CD4-positive, alpha-beta T cell treated with Interleukin-15 for 1 hour (primary cell): ENCODE data around the gene MSH2.
"Not testable (repeated sequence)": the region's sequence is repeated elsewhere in the genome, so short reads cannot be mapped to it uniquely, and the experiment has no call there.

Experiments
- DNase-seq: peaks from one replicate; pipeline ENCODE4 v3.0.0-alpha.2; 2020

Gene MSH2

DNA sequence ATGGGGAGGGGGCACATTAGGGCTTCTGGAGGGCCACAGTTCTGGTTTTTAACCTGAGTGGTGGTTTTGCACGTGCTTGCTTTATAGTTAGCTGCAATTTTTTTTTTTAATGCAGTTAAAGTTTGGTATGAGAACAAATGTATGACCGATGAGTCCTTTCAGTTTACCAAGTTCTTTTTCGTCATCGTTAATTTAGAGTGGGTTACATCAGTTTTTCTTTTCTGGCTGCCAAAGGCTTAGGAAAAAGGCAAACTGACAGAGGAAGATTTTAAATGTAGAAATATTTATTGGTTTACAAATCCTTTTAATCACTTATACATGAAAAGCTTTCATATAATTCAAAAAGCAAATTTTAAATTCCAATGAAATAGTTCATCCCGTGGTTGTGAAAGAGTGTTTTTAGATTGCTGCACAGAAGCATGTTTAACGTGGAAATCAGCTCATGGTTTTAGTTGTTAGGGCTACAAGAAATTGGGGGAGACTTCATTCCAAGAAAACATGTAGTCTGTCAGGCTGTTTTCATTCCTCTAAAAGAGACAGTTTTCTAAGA, 82.9 kb downstream of the MSH2 start:
- DNase-seq, result no peak

DNA sequence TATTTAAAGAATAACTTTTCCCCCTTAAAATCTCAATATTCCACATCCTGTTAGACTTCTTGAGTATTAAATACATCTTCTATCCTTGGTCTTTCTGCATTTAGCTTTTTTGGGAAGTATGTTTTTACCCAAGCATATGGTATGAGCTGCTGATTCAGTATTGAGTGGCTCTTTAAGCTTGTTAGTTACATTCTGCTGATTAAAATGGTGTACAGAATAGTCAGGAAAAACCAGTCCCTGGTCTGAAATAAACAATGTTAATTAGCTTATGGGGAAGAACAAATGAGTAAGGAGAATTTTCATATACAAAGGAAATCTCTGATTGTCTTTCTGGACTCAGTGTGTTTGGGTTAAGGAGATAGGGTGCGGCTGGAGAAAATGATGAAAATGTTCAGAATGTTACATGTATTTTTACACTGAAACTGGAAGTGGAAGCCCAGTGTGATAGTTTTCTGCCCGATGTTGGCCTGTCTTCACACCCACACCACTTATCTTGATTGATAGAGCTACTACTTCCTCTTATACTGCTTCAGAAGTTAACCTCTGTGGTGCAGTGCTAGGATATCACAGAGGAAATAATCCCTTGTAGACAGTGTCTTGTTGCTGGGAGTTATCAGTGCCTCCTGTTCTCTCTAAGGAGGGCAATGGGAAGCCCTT, 84.0 kb downstream of the MSH2 start:
- no peak for DNase-seq

DNA sequence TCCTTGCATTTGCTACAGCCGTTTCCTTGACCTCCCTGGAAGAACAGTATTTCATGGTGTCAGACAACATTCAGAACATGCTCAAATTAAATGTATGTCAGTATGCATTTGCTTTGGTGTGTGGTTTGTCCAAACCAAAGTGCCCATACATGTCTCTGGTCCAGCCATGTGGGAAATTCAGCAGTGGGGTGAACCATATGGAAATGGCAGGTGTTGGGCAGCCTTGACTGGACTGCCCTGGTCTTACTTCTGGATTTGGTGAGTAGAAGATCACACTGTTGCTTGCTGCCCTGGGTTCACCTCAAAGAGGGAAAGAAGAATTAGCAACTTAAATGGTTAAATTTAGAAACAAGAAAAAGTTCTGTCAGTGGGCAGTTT, 84.5 kb downstream of the MSH2 start:
- no peak for DNase-seq

DNA sequence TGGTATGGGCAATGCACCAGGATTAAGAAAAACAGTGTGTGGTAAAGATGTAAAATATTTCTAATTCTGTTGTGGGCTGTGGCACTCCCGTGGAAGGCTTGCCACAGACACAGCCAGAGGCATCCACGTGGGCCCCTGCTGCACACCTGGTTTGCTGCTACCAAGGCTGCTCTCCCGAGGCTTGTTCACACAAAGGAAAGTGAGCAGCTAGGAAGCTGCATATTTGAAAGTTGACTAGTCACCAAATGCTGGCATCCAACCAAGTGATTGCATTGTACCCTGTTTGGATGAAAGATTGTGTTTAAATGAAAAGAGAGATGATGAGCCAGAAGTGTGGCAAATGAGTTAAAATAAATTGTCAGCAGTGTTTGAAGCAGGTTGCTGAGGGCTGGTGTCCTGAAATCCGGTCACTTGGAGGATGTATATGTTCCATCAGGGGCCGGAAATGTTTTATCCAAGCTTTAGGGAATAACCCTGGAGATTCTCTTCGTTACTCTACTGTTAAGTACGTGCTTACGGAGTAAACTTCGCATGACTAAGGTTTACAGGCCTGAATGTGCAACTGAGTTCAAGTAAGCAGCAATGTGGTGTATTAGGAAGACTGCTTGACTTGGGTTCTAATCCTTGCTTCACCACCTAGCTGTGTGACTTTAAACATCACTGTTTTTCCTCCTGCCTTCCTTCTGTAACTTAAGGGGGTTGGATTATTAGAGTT, 86.1 kb downstream of the MSH2 start:
- no peak for DNase-seq

DNA sequence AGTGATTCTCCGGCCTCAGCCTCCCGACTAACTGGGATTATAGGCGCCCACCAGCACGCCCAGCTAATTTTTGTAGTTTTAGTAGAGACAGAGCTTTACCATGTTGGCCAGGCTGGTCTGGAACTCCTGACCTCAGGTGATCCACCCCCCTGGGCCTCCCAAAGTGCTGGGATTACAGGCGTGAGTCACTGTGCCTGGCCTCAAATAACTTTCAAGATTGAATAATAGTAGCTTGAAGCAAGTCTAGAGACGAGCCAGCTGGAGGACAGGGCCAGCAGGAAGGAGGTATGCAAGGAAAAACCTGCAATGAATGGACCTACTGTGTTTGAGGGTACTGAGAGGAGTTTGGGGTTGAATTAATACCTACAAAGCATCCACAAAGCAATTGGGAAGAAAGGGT, 87.5 kb downstream of the MSH2 start:
- DNase-seq, result no peak

DNA sequence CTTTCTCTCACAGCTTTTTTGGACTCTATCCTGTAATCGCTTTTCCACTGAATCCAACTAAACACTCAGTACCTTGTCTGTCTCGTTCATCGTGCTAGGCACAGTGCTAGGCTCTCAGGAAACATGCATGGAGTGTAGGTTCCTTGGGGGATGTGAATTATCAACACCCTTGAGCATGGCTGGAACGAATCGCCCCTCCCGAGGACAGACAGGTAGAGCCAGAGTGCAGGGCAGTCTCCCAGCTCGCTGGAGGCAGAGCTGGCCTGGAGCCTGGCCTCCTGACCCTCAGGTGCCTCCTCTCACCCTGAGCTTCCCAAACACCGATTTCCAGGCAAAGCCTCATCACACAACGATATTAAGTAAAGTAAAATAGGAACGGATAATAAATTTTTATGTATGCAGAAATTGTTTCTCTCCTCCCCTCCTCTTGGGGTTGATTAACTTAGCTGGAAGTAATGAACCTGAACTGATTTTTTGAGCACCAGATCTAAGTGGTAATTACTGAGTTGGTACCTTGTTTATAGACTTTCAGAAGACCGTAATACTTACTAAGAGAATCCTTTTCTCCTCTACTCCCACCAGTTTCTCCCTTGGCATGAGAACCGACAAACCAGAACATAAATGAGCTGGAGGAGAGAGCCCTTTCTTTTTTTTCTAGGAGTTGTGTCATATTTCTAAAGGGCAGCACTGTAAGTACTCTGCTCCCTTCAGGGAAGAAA, 90.5 kb downstream of the MSH2 start:
- no peak for DNase-seq

DNA sequence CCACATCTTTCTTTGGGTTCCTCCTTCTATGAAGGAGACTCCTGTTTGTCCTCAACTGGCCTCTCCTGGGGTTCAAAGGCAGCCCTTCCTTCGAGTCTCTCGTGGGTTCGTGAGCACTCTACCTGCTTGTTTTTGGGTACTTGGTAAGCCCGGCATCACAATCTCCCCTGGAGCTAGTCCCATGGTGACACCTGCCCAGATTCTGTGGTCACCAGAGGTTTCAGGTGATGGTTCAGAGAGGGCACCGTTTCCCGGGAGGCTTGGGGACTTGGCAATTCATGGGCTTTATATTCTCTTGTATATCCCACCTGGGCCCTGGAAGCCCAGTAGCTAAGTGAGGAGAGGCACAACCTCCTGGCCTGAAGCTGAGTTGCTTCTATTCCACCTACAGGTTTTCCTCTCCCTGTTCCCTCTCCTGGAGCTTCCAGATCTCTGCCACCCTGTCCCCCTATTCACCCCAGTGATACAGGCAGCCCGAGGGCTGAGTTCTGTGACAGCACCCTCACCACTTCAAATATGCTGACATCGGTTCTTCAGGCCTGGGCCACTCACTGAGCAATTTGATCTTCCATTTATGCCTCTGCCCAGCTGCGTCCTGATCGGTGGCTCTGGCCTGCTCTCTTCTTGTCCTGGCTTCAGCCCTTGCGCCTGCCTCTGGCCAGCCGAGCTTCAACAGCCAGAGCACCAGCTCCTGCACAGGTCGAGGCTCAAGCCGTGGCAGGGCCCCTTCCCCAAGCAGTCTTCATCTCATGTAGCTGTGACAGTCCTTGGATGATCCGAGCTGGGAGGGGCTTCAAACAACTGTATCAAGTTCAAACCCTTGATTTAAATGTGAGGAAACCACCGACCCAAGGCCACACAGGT, 91.5 kb downstream of the MSH2 start:
- DNase-seq, result no peak

DNA sequence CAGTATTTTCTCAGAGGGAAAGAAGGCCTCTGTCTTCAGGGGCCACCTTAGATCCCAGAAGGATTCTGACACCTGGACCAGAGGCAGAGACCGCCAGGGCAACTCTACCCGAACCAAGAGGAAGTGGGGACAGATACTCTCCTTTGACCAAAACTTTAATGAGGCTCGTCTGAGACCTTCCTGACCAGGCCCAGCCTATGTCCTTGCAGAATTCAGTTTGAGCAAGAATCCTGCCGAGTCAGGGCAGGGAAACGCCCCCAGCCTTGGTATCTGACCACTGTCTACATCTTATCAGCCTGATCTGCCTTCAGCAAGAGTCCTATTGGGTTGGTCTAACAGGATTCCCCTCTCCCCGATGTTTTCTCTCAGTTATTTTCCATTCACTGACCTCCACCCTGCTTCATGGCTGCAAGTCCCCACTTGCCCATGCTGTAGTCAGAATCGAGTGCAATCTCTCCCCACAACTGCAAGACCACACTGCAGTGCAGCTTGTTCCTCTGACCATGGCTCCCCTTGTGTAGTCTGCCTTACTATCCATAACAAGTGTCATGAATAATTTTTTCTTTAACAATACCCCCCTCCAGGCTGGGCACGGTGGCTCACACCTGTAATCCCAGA, 95.0 kb downstream of the MSH2 start:
- no peak for DNase-seq

DNA sequence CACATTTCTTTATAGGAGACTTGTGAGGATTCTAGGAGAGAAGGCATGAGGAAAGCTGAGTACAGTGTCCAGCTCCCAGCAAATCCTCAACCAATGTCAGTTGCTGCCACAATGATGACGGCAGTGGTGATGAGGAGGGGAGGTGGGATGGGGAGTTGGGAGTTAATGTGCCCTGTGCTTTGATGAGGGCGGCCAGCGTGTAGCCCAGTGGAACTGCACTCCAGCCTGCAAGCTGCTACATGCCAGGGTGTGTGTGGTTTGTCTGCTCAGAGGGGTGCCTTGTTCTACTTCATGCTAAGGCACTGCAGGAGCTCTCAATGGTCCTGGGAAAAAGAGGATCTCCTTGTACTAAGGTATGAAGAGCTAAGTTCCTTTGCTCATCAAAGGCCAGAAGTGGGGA, 96.1 kb downstream of the MSH2 start:
- DNase-seq, result no peak

DNA sequence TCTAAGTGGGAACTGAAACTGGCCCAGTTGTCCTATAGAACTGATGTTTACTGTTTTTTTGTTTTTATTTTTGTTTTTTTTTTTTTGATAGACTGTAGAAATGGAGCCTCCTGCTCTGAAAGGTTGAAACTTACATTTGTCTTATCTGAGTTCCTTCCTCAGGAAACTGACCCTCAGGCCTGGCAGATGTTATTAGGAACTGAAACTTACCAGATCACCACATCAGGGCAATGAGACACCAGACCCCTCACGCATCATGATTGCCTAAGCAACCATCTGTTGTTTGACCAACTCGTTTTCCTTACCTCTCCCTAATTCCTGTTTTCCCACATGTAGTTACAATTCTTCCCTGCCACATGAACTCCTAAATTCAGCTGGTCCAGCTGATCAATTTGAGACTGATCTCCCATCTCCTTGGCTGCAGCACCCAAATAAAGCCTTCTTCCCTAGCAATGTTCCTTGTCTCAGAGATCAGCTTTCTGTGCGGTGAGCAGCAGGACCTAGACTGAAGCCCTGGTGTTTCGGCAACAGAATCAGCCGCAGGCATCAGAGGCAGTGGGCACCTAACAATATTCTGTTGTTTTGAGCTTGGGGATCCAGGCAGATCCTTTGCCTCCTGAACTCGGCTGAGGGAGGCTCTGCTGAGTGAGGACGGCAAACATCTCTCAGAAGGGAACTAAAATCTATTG, 96.8 kb downstream of the MSH2 start:
- DNase-seq, result no peak

DNA sequence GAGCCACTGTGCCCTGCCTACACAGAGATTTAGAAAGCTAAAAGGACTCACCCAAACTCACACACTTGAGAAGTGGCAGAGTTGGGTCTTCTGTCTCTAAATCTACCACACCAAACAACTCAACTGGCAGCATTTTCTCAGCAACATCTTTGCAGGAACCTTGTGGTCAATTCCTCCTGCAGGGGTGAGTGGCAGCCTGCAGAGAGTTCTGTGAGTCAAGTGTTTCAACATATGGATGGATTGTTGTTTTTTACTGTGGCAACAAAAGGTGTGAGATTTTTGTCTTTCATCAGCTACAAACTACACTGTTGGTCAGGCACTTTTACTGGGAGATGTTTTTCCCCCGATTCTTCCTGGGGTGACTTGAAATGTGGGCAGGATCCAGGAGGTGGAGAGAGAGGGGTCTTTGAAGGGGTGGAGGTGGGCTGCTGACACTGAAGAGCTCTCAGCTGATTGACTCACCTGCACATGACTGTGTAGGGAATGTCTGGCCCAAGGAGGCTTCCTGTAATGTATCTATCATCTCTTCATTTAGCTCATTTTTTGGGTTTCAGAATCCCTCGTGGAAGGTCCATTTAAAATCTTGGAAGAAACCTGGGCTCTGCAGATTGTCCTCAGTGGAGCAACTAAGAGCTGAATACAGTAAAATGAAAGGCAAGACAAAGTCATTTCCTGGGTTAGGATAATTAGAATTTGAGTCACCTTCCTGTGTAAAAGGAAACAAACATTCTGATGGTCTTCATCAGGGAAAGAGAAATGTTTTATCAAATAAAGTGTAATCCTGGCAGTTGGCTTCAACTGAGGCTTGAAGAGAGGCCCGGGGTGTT, 98.6 kb downstream of the MSH2 start:
- DNase-seq, result no peak

DNA sequence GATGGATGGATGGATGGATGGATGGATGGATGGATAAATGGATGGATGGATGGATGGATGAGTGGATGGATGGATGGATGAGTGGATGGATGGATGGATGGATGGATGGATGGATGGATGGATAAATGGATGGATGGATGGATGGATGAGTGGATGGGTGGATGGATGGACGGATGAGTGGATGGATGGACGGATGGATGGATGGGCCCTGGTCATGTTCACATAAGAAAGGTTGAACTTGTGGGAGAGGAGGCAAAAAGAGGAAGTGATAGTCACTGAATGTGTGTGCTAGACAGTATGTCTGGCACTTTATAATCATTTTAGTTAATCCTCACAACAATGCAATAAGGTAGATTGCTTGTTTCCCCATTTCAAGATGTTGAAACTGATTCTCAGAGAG, 99.5 kb downstream of the MSH2 start:
- DNase-seq, result not testable (repeated sequence)

DNA sequence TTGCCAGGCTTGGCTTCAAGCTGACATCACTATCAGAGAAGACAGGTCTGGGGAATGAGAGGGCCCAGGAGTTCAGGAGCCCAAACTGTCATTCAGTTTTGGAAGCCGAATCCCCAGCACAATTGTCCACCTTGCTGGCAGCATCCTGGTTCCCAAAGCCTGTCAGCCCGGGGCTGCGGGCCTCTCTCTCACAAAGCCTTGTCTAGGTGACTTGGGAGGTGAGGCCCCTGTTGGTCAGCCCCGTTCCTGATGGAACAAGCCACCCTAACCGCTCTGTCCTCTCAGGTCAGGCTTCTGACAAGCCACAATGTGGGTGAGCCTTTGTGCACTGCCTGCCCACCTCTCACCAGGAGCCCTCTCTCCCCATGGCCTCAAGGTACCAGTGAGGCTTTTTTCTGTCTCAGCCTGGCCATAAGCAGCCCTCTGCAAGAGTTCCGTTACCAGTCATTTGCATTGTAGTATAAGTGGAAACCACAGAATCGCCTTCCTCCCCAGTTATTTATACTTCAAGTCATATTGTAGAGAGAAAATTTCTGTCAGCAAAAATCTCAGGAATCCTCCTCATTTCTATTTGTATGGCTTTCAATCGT, 100.6 kb downstream of the MSH2 start:
- no peak for DNase-seq

DNA sequence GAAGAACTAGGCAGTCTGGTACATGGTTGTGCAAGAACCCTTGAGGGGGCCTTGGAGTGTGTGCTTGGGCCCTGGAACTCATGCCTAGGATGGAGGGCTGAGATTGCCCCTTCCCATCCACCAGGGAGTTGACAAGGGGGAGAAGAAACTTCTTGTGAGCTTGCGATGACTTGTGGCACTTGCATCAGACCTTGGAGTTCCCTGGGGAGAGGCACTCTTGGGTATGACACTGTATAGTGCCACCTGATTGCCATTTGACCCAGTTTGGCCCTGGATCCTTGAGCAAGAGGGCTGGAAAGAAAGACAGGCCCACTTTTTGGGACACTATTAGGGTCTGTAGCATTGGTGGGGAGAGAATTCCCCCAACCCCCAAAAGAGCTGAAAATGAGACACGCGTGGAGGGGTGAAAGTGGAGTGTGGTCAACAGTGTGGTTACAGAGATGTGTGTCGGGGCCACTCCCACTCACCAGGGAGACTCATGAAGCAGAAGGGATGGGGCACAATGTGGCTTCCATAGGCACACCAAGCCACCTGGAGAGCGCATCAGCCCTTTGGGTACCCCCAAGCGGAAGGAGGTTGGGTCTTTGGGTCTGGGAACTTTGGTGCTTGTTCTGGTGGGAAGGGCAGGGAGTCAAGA, 101.3 kb downstream of the MSH2 start:
- no peak for DNase-seq

DNA sequence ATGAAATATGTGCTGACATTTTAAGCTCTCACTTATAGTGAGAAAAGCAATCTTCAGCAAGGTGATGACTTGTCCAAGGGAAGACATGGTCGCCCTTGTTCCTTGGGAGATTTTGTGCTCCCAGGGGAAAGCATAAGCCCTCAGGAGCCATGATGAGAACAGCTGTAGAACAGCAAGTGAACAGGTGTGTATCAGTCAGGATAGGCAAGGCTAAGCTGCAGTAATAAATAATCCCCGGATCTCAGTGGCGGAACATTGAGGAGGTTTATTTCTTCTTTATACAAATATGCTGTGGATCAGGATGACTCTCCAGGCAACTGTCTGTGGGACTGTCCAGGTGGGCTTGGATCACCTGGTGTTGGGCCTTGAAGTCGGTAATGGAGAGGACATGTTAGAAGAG, 103.1 kb downstream of the MSH2 start:
- no peak for DNase-seq

DNA sequence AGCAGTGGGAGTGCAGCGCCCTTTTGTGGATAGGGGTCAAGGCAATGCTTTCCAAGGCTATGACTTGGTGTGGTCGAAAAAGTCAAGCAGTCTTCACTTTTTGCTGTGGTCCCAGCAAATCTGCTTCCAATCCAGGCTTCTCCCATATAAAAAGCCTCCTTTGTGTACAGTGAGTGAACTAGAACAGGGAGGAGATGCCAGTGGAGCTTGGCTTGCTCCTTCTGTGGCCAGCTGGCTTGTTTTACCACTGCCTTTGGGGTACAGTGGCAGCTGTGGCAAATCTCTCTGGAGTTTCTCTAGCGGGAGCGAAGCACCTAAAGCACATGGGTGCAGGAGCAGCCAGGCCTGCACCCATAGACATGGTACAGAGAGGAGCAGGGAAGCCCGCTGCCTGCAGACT, 103.5 kb downstream of the MSH2 start:
- no peak for DNase-seq

DNA sequence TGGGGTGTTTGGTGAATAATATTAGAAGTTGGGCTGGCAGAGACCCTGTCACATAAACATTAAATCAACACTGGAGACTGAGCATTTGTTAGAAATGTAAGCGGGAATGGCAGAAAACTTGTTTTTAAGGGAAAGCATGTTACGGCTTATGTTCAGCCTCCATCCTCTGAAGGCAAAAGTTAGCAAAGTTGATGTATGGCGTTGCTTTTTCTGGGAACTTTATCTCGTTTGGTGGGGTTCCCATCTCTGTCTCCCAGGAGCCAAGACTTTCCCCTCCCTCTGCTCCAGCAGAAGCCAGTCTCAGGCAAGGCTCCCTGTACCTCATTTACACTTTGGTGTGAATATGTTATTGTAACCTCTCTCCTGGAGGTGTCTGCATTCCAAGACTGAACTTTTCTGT, 105.1 kb downstream of the MSH2 start:
- DNase-seq, result no peak

DNA sequence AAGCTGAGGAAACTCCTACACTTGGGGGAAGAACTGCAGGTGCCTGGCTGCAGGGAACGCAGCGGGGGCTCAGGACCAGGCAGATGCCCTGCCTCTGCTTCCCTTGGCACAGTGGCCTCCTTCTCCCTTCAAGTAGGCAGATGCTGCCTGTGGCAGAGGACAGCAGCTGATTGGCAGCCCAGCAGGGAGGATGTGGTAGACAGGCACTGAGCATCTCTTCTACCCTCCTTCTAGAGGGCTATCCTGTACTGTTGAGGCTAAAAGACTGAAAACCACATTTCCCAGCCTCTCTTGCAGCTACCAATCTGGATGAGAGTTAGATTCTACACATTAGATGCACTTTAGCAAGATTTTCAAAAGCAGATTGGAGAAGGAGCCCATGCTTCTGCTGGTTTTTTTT, 105.7 kb downstream of the MSH2 start:
- no peak for DNase-seq

DNA sequence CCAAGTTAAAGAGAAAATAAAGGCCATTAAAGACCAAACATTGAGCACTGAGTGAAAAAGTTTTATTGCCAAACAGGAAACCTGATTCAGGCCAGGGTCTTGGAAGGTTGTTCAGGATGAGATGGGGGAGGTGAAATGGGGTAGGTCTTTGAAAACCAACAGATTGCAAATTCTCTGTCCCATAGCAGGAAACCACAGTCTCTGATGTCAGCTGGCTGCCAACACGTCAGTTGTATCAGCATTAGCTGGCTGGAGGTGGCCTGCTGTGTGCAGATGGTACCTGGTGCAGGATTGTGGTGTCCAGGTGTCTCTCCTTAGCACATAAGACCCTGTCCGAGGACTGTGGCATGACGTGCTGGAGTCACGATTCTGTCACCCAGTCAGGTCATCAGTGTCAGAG, 106.3 kb downstream of the MSH2 start:
- DNase-seq, result no peak

DNA sequence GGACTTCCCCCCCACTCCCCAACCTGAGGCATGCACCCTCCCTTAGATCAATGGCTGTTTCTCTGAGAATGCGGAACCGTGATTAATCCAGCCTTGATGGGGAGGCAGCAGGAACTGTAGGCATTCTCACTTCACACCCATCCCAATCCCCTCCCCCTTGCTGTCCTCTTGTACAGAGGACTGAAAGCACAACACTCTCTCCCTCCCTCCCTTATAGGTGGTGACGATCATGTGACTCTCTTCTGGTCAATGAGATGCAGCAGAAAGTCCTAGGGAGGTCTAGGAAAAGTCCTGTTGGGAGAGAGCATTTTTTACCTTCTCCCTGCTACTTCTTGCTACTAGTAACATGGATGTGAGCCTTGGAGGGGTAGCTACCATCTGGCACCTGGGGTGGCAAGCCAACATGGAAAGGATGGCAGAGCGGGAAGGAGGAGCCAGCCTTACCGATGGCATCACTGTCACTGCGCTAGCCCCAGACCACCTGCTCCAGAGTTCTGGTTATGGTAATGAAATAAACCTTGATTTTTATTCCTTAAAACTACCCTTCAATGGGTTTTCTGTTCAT, 106.9 kb downstream of the MSH2 start:
- DNase-seq, result no peak
